CD4-positive, alpha-beta memory T cell (primary cell): ENCODE results near the gene ARMH4. TPM values are rescaled to one million over a fixed set of nuclear protein-coding genes. Genes with fewer than 3 reads are reported as not detected.

ENCODE experiments used
- CTCF ChIA-PET: fragments of 350-600 bp; sonication (Branson Sonifier 250); formaldehyde crosslinking; loops from one replicate; lab custom pipeline; 2021; ENCODE audit warnings: inconsistent platforms; ENCODE audit not compliant: partially characterized antibody; lab: Charles Lee
- POLR2A ChIA-PET: fragments of 350-600 bp; sonication (Branson Sonifier 250); formaldehyde crosslinking; loops from one replicate; lab custom pipeline; 2021; ENCODE audit not compliant: partially characterized antibody; lab: Charles Lee
- DNase-seq, 5 donors: peaks; one replicate each; pipeline versions ENCODE4 v3.0.0 to v3.0.0-alpha.2; 2020 to 2022; ENCODE audit warnings: mixed read lengths in 1 of 5
- H3K27ac ChIP-seq: one replicate; pipeline ENCODE4 v1.7.0; 2013; ENCODE audit warnings: low read depth, low read length
- H3K27me3 ChIP-seq: 2 replicates; pipeline ENCODE4 v1.7.0; 2013; ENCODE audit warnings: mild to moderate bottlenecking, low read length, moderate library complexity; ENCODE audit not compliant: insufficient read depth
- H3K36me3 ChIP-seq: 2 replicates; pipeline ENCODE4 v1.7.0; 2013; ENCODE audit warnings: mild to moderate bottlenecking, low read length, moderate library complexity; ENCODE audit not compliant: insufficient read depth
- H3K4me1 ChIP-seq: 2 replicates; pipeline ENCODE4 v1.7.0; 2013; ENCODE audit warnings: mild to moderate bottlenecking, low read length, moderate library complexity; ENCODE audit not compliant: insufficient read depth
- H3K4me3 ChIP-seq, 2 donors: one replicate each; pipeline ENCODE4 v1.7.0; 2013; ENCODE audit warnings: low read length in 2 of 2, mild to moderate bottlenecking in 1 of 2
- H3K9me3 ChIP-seq, 2 donors: one replicate each; pipeline ENCODE4 v1.7.0; 2013; ENCODE audit warnings: low read length in 2 of 2, control low read depth in 1 of 2; ENCODE audit not compliant: control insufficient read depth in 1 of 2
- H3K27ac Mint-ChIP-seq, 7 donors: one replicate each; pipeline ENCODE4 v1.8.0; 2020 to 2021; ENCODE audit warnings: mixed read lengths in 7 of 7, mild to moderate bottlenecking in 6 of 7, inconsistent platforms in 3 of 7, moderate library complexity in 3 of 7
- H3K27me3 Mint-ChIP-seq, 2 donors: one replicate each; pipeline ENCODE4 v1.8.0; 2020 to 2021; ENCODE audit warnings: mixed read lengths in 2 of 2
- H3K36me3 Mint-ChIP-seq, 2 donors: one replicate each; pipeline ENCODE4 v1.8.0; 2020 to 2021; ENCODE audit warnings: mixed read lengths in 2 of 2, inconsistent platforms in 1 of 2, mild to moderate bottlenecking in 1 of 2
- H3K4me1 Mint-ChIP-seq, 4 donors: one replicate each; pipeline ENCODE4 v1.8.0; 2020 to 2021; ENCODE audit warnings: mixed read lengths in 4 of 4, mild to moderate bottlenecking in 1 of 4
- H3K4me3 Mint-ChIP-seq, 8 donors: one replicate each; pipeline ENCODE4 v1.8.0; 2020 to 2021; ENCODE audit warnings: mixed read lengths in 8 of 8, mild to moderate bottlenecking in 7 of 8, moderate library complexity in 6 of 8, inconsistent platforms in 3 of 8
- H3K9me3 Mint-ChIP-seq, 8 donors: one replicate each; pipeline ENCODE4 v1.8.0; 2020 to 2021; ENCODE audit warnings: mixed read lengths in 8 of 8, mild to moderate bottlenecking in 5 of 8, inconsistent platforms in 3 of 8, moderate library complexity in 1 of 8
- intact Hi-C: fragments of 100-400 bp; cut with micrococcal nuclease; formaldehyde crosslinking; loops from one replicate; pipeline ENCODE4 v1.15.1; 2023
- polyA plus RNA-seq, 2 donors: library from polyadenylated mRNA; unstranded; fragments of 300-500 nt; fragmentation: Illumina TruSeq; gene quantifications; one replicate each; pipeline ENCODE4 v1.2.3, GENCODE V29; 2021
- total RNA-seq, 2 experiments: library from RNA; stranded (reverse); gene quantifications; one replicate each; pipeline ENCODE4 v1.2.3, GENCODE V29; 2021

ARMH4 gene
- total and polyA plus RNA-seq, 4 experiments from 2014 or later, result not detected

GRCh38 chr14:58085877-58086276 lies 66.1 kb downstream of the ARMH4 start:
- no peak for DNase-seq
- H3K27ac ChIP-seq, result no peak overlapping the region
- H3K4me3 ChIP-seq, result no peak overlapping the region
- H3K27me3 ChIP-seq, result no peaks in the 10 kb centered on the region
- intact Hi-C loops, result no loop called here
- H3K36me3 Mint-ChIP-seq, result no peaks in the 10 kb centered on the region
- H3K27ac Mint-ChIP-seq, result no peak overlapping the region
- CTCF ChIA-PET, result no interaction called here
- POLR2A ChIA-PET, result no interaction called here
- H3K4me1 Mint-ChIP-seq, result no peaks in the 10 kb centered on the region
- H3K36me3 ChIP-seq, result no peaks in the 10 kb centered on the region
- no peaks in the 10 kb centered on the region for H3K9me3 ChIP-seq
- H3K27me3 Mint-ChIP-seq, result peaks cover 14 to 16% of the 10 kb centered on the region in 2 donors
- H3K4me1 ChIP-seq, result no peaks in the 10 kb centered on the region
- H3K4me3 Mint-ChIP-seq, result no peak overlapping the region
- H3K9me3 Mint-ChIP-seq, result no peaks in the 10 kb centered on the region

DNA sequence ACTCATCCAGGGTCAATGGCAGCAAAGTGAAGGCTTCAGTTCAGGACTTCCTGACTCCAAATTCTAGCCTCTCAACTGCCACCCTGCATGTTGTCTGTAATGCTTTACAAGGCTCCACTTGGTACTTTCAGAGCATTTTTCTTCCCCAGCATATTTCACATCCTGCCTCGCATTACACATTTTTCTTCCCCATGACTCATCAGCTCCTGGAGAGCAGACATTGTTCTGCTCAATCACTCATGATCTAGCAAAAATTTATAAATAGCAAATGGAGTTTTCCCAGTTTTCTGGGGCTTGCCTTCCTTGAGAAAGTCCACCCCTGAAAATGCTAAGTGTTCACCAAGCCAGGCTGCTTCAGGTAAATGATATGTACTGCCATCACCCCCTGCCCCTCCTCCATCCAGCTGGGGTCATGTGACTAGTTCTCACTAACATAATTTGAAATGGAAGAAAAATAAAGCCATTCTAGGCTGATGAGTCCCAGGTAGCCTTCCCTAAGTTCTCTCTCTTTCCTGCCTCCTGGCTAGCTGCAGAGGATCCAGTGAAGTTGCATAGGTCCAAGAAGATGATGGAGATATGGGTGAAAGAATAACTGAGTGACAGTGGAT lies 69.4 kb downstream of the ARMH4 start:
- no peaks in the 10 kb centered on the region for H3K36me3 Mint-ChIP-seq
- no peak for DNase-seq
- Histone ChIP-seq H3K9me3 (no peaks in the 10 kb centered on the region), H3K4me3 (no peak overlapping the region), H3K27me3 (no peaks in the 10 kb centered on the region), H3K4me1 (no peaks in the 10 kb centered on the region), H3K36me3 (no peaks in the 10 kb centered on the region), H3K27ac (no peak overlapping the region)
- H3K9me3 Mint-ChIP-seq, result no peaks in the 10 kb centered on the region
- H3K27ac Mint-ChIP-seq, result no peak overlapping the region
- ChIA-PET POLR2A (no interaction called here), CTCF (interaction anchor here (0.8 kb wide), 1 partner anchor 9 kb away, joined by 3 read pairs; no protein-coding TSS in a partner anchor)
- no peak overlapping the region for H3K4me3 Mint-ChIP-seq
- intact Hi-C loops, result no loop called here
- peaks cover 17 to 20% of the 10 kb centered on the region in 2 donors for H3K27me3 Mint-ChIP-seq
- no peaks in the 10 kb centered on the region for H3K4me1 Mint-ChIP-seq

- Histone ChIP-seq H3K36me3 (no peaks in the 10 kb centered on the region), H3K27ac (no peak overlapping the region), H3K27me3 (no peaks in the 10 kb centered on the region), H3K4me3 (no peak overlapping the region), H3K4me1 (no peaks in the 10 kb centered on the region), H3K9me3 (no peaks in the 10 kb centered on the region)
- Mint-ChIP-seq H3K27ac (no peak overlapping the region), H3K27me3 (peaks cover 15 to 20% of the 10 kb centered on the region in 2 donors), H3K4me1 (no peaks in the 10 kb centered on the region), H3K9me3 (no peaks in the 10 kb centered on the region), H3K4me3 (no peak overlapping the region), H3K36me3 (no peaks in the 10 kb centered on the region)
- CTCF ChIA-PET, result interaction anchor here (0.6 kb wide), 1 partner anchor 12 kb away, joined by 3 read pairs; no protein-coding TSS in a partner anchor
- POLR2A ChIA-PET, result no interaction called here
- intact Hi-C loops, result no loop called here
- no peak for DNase-seq
Measured at GRCh38 chr14:58082011-58082410, 70.0 kb downstream of the ARMH4 start.

DNA sequence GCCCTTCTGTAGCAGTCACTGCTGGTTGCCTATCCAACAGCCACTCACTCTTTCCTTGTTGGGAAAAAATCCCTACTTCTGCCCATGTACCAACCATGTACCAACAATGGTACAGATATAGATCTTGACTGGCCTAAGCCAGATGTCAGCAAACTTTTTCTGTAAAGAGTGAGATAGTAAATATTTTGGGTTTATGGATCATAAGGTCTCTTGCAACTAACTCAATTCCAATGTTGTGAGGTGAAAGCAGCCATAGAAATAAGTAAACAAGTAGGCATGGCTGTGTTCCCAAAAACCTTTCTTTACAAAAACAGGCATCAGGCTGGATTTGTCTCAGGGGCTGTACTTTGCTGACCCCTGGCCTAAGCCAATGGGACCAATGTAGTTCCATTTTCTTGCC lies 73.5 kb downstream of the ARMH4 start:
- Histone ChIP-seq H3K4me3 (no peak overlapping the region), H3K9me3 (no peaks in the 10 kb centered on the region), H3K36me3 (no peaks in the 10 kb centered on the region), H3K27ac (no peak overlapping the region), H3K4me1 (no peaks in the 10 kb centered on the region), H3K27me3 (no peaks in the 10 kb centered on the region)
- intact Hi-C loops, result no loop called here
- ChIA-PET CTCF (no interaction called here), POLR2A (no interaction called here)
- no peaks in the 10 kb centered on the region for H3K9me3 Mint-ChIP-seq
- no peak overlapping the region for H3K4me3 Mint-ChIP-seq
- no peaks in the 10 kb centered on the region for H3K36me3 Mint-ChIP-seq
- no peak overlapping the region for H3K27ac Mint-ChIP-seq
- H3K4me1 Mint-ChIP-seq, result no peaks in the 10 kb centered on the region
- DNase-seq, result no peak
- peaks cover 6 to 13% of the 10 kb centered on the region in 2 donors for H3K27me3 Mint-ChIP-seq

DNA sequence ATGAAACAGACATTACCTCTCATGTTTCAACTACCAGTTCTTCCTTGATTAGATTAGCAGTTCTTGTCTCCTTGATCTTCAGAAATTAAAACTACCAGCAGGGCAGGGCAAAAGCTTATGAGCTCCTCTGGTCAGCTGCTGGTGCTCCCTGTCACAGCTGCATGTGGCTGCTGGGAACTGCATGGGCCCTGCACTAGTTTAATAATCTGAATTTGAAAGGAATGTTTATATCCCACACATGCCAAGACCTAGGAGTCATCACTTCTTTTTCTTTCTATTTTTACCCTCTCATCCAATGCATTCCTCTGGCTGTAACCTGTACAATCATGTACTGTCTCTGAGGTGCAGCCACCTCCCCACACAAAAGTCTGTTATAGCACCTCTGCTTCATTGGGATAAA lies 73.9 kb downstream of the ARMH4 start:
- ChIA-PET POLR2A (no interaction called here), CTCF (no interaction called here)
- Histone ChIP-seq H3K36me3 (no peaks in the 10 kb centered on the region), H3K9me3 (no peaks in the 10 kb centered on the region), H3K4me3 (no peak overlapping the region), H3K27me3 (no peaks in the 10 kb centered on the region), H3K27ac (no peak overlapping the region), H3K4me1 (no peaks in the 10 kb centered on the region)
- H3K4me1 Mint-ChIP-seq, result no peaks in the 10 kb centered on the region
- H3K27ac Mint-ChIP-seq, result no peak overlapping the region
- DNase-seq, result no peak
- no peak overlapping the region for H3K4me3 Mint-ChIP-seq
- H3K9me3 Mint-ChIP-seq, result no peaks in the 10 kb centered on the region
- H3K36me3 Mint-ChIP-seq, result no peaks in the 10 kb centered on the region
- intact Hi-C loops, result no loop called here
- H3K27me3 Mint-ChIP-seq, result peaks cover 6 to 15% of the 10 kb centered on the region in 2 donors

GRCh38 chr14:58077621-58078020 lies 74.4 kb downstream of the ARMH4 start:
- CTCF ChIA-PET, result no interaction called here

DNA sequence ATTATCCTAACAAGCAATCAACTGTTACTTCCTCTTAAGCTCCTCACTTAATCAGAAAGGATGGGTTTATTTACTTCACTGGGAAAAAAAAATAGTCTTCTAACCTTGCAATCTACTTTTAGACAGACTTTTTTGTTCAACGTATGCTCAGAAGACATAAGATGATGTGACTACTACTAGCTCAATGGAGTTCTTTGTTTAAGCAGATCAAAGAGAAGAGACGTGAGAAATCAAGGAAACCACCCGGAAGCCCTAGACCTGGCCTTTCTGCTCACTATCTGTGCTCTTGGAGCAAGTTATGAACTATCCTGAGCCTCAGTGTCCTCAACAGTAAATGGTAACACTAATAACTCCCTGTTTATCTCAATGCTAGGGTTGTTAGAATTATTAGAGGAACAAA lies 78.5 kb downstream of the ARMH4 start:
- H3K9me3 ChIP-seq, result no peaks in the 10 kb centered on the region
- ChIA-PET POLR2A (no interaction called here), CTCF (interaction anchor here (0.7 to 1.2 kb wide), 3 partner anchors 10 to 22 kb away, joined by 3 to 4 read pairs (median 3); no protein-coding TSS in a partner anchor)
- intact Hi-C loops, result no loop called here
- Mint-ChIP-seq H3K4me3 (no peak overlapping the region), H3K27ac (no peak overlapping the region), H3K27me3 (peaks cover 6% of the 10 kb centered on the region in 2 donors), H3K9me3 (no peaks in the 10 kb centered on the region), H3K36me3 (no peaks in the 10 kb centered on the region), H3K4me1 (no peaks in the 10 kb centered on the region)
- no peaks in the 10 kb centered on the region for H3K27me3 ChIP-seq
- H3K4me1 ChIP-seq, result no peaks in the 10 kb centered on the region
- no peak overlapping the region for H3K27ac ChIP-seq
- no peak for DNase-seq
- no peaks in the 10 kb centered on the region for H3K36me3 ChIP-seq
- no peak overlapping the region for H3K4me3 ChIP-seq

More at GRCh38 chr14:58077621-58078020, 74.4 kb downstream of the ARMH4 start:
- POLR2A ChIA-PET, result no interaction called here
- H3K27me3 Mint-ChIP-seq, result peaks cover 6 to 13% of the 10 kb centered on the region in 2 donors
- H3K4me1 Mint-ChIP-seq, result no peaks in the 10 kb centered on the region
- no peaks in the 10 kb centered on the region for H3K27me3 ChIP-seq
- no peaks in the 10 kb centered on the region for H3K4me1 ChIP-seq
- H3K27ac ChIP-seq, result no peak overlapping the region
- no peak overlapping the region for H3K4me3 Mint-ChIP-seq
- no peak overlapping the region for H3K27ac Mint-ChIP-seq
- H3K9me3 ChIP-seq, result no peaks in the 10 kb centered on the region
- intact Hi-C loops, result no loop called here
- H3K36me3 Mint-ChIP-seq, result no peaks in the 10 kb centered on the region
- no peak for DNase-seq
- H3K4me3 ChIP-seq, result no peak overlapping the region
- no peaks in the 10 kb centered on the region for H3K9me3 Mint-ChIP-seq
- no peaks in the 10 kb centered on the region for H3K36me3 ChIP-seq
